ENCODE measurements around the gene ARRDC4.

The ARRDC4 gene

GRCh38 chr15:97960364-97961066 is at the start of gene ARRDC4:
Gene ARRDC4 (plus strand): TSS chr15:97960703. CDS start chr15:97960862, 159 bp downstream.
- peak; percentile 96 for DNase-seq (ENCODE audit: low spot score)
- peak; percentile 99 for FAIRE-seq

GRCh38 chr15:97914711-97915110 is 45.8 kb upstream of the ARRDC4 start:
- DNase-seq (ENCODE audit: low spot score) (no peak), FAIRE-seq (no peak)

- no peak for FAIRE-seq
- DNase-seq (ENCODE audit: low spot score) = no peak
These were observed 45.2 kb upstream of the ARRDC4 start for GRCh38 chr15:97915261-97915660.

- FAIRE-seq (no peak), DNase-seq (ENCODE audit: low spot score) (no peak)
These were observed 39.1 kb upstream of the ARRDC4 start for GRCh38 chr15:97921296-97921865.

- DNase-seq (ENCODE audit: low spot score) (no peak), FAIRE-seq (no peak)
These were observed 30.9 kb upstream of the ARRDC4 start for GRCh38 chr15:97929456-97930229.

GRCh38 chr15:97930230-97930629 is 30.3 kb upstream of the ARRDC4 start:
- no peak for FAIRE-seq

GRCh38 chr15:97931314-97931713 is 29.2 kb upstream of the ARRDC4 start:
- no peak for DNase-seq (ENCODE audit: low spot score)
- FAIRE-seq = no peak

More at GRCh38 chr15:97930230-97930629, 30.3 kb upstream of the ARRDC4 start:
- no peak for DNase-seq (ENCODE audit: low spot score)

- FAIRE-seq (no peak), DNase-seq (ENCODE audit: low spot score) (no peak)
These were observed 26.9 kb upstream of the ARRDC4 start for GRCh38 chr15:97933589-97933988.

GRCh38 chr15:97940993-97941392 is 19.5 kb upstream of the ARRDC4 start:
- DNase-seq (ENCODE audit: low spot score) = no peak

GRCh38 chr15:97941572-97941971 is 18.9 kb upstream of the ARRDC4 start:
- no peak for FAIRE-seq
- DNase-seq (ENCODE audit: low spot score) = no peak

More at GRCh38 chr15:97940993-97941392, 19.5 kb upstream of the ARRDC4 start:
- no peak for FAIRE-seq

- DNase-seq (ENCODE audit: low spot score) = no peak
- no peak for FAIRE-seq
These were observed 15.8 kb upstream of the ARRDC4 start for GRCh38 chr15:97944724-97945123.

- FAIRE-seq (no peak), DNase-seq (ENCODE audit: low spot score) (no peak)
These were observed 12.8 kb upstream of the ARRDC4 start for GRCh38 chr15:97947465-97948260.

- DNase-seq (ENCODE audit: low spot score) (no peak), FAIRE-seq (no peak)
These were observed 7.2 kb upstream of the ARRDC4 start for GRCh38 chr15:97953254-97953653.

- FAIRE-seq (no peak), DNase-seq (ENCODE audit: low spot score) (no peak)
These were observed 6.8 kb upstream of the ARRDC4 start for GRCh38 chr15:97953748-97954147.

- DNase-seq (ENCODE audit: low spot score) (no peak), FAIRE-seq (no peak)
These were observed 5.5 kb upstream of the ARRDC4 start for GRCh38 chr15:97955035-97955434.

GRCh38 chr15:97955529-97955928 is 5.0 kb upstream of the ARRDC4 start:
- no peak for FAIRE-seq
- no peak for DNase-seq (ENCODE audit: low spot score)

GRCh38 chr15:97959724-97960363 is 659 bp upstream of the ARRDC4 start:
- FAIRE-seq = no peak
- no peak for DNase-seq (ENCODE audit: low spot score)

- no peak for FAIRE-seq
- peak; percentile 11 for DNase-seq (ENCODE audit: low spot score)
These were observed 808 bp downstream of the ARRDC4 start for GRCh38 chr15:97961067-97961954.

GRCh38 chr15:97962263-97962662 is 1.8 kb downstream of the ARRDC4 start:
- DNase-seq (ENCODE audit: low spot score) (no peak), FAIRE-seq (no peak)

- no peak for DNase-seq (ENCODE audit: low spot score)
- FAIRE-seq = no peak
These were observed 3.3 kb downstream of the ARRDC4 start for GRCh38 chr15:97963779-97964178.

All from urothelium cell line (cell line).